Raji (cell line): ENCODE data around the gene TM4SF4.

Experiments
- POLR2A ChIP-seq: IDR thresholded peaks from 2 replicates; pipeline ENCODE4 v1.6.1; 2011; ENCODE audit warnings: low read depth, low read length, control low read depth; ENCODE audit not compliant: insufficient read depth

TM4SF4 gene, protein sequence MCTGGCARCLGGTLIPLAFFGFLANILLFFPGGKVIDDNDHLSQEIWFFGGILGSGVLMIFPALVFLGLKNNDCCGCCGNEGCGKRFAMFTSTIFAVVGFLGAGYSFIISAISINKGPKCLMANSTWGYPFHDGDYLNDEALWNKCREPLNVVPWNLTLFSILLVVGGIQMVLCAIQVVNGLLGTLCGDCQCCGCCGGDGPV

DNA sequence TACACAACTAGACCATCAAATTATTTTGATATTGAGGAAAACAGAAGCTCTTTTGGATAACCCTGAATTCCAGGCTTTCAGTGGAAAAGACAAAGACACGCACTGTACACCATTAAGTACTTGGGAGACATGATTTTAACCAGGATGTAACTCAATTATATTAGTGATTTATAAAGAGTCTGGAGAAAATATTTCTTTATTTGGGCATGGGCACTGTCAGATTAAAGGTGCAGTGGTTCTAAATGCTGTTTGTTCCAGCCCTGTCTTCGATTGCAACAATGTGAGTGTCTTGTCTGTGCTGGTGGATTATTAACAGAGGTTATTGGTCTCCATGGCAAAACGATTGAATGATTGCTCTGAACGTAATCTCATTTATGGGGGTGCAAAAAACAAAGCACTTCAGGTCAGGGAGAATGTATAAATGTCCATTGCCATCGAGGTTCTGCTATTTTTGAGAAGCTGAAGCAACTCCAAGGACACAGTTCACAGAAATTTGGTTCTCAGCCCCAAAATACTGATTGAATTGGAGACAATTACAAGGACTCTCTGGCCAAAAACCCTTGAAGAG lies at the start of gene TM4SF4:
Gene TM4SF4, plus strand, starts transcription at position 448 of the 568 bp plus-strand sequence. CDS start 181 bp downstream, outside the sequence.
- no peak for TF ChIP-seq POLR2A

DNA sequence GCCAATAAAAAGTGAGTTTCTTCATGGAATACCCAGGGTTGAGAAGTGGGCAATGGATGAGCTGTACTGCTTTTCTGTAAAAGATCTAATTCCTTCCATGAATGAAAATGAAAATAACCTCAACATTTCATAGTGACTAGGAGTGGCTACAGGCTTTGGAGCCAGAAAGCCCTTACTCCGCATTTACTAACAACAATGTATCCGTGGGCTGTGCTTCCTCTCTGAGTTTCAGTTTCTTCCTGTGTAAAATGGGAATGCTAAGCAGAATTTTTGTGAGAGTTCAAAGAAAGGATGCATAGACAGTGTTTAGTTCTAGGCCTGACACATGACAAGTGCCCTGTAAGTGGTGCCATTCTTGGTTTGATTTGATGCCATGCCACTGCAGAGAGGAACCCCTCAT lies 49.6 kb upstream of the TM4SF4 start:
- TF ChIP-seq POLR2A = no peak

DNA sequence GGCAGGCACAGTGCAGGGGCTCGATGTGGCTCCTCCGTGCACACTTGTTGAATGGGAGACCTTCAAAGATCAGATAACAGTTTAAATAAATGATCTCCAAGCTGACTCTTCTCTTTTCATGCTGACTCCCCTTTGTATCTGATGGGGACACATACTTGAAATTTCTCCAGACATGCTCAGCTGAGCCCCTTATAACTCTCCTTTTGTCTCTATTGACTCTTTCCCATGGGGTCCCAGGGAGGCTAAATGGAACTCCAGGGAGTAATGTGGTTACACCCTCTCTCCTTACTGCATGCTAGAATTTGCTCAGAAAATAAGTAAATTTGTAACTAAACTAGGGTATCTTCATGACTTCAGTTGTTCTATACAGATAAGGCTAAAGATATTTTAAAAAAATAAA lies 48.2 kb upstream of the TM4SF4 start:
- no peak for TF ChIP-seq POLR2A

DNA sequence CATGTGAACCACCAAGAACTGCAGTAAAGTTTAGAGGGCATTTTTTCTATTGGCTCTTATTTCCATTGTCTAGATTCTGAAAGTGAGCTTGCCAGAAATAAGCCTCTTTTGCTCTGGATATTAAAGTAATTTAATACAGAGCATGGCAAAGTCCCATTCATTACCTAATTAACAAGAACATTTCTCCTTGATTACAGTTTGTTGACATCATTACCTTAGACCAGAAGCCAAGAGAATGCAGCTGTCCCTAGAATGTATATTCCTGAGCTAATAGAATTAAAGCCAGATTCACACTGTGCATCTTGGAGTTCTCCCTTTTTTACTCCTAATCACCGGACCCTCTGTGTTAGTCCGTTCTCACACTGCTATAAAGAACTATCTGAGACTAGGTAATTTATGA lies 46.4 kb upstream of the TM4SF4 start:
- no peak for TF ChIP-seq POLR2A

DNA sequence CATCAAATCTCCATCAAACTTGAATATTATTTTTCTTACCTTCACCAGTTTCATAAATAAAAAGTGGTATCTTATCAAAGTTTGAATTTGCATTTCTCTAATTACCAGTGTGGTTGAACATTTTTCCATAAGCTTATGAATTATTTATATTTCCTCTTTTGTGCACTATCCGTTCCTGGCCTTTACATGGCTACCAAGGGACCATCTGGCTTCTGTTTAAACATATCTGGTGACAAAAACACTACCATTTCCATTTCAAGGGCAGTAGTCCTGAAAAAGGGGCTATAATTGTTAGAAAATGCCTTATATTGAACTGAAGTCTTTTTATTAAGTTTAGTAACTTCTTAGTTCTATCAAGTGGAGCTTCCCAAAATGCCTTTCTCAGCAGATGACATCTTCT lies 44.3 kb upstream of the TM4SF4 start:
- no peak for TF ChIP-seq POLR2A

DNA sequence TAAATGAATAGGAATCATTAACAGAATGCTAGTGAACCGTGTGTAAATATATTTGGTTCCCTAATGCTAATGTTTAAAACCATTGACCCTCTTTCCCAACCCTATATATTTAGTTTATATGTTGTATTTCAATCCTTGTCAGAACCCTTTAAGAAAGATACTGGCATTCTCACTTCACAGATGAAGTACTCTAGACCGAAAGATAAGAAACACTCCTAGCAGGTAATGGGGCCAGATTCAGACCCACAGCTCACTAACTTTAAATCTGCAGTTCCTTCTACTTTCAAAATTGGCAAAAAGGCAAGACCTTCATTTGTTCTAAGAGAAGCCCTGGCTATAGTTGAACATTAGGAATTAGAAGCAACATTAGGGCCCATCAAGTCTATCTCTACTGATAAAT lies 42.3 kb upstream of the TM4SF4 start:
- no peak for TF ChIP-seq POLR2A

DNA sequence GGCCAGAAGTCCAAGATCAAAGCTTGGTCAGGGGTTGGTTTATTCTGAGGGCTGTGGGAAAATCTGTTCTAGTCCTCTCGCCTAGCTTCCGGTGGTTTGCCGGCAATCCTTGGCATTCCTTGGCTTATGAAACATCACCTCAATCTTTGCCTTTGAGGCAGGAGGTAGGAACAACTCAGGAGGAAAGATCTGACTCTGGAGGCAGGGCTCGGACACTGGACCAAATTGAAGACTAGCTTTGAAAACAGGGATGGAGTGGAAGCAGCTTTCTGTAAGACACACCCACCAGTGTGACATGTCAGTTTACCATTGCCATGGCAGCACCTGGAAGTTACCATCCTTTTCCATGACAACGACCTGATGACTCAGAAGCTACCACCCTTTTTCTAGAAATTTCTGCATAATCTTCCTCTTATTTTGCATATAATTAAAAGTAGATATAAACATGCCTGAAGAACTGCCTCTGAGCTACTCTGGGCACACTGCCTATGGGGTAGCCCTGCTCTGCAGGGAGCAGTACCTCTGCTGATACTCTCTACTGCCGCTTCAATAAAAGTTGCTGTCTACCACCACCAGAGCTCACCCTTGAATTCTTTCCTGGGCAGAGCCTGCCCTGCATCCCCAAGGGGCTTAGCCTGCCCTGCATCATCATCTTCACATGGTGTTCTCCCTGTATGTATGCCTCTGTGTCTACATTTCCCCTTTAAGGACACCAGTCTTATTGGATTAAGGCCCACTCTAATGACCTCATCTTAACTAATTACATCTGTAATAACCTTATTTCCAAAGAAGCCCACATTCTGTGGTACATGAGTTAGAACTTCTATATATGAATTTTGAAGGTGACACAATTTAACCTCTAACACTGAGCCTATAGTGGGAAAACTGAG lies 38.3 kb upstream of the TM4SF4 start:
- TF ChIP-seq POLR2A = no peak

DNA sequence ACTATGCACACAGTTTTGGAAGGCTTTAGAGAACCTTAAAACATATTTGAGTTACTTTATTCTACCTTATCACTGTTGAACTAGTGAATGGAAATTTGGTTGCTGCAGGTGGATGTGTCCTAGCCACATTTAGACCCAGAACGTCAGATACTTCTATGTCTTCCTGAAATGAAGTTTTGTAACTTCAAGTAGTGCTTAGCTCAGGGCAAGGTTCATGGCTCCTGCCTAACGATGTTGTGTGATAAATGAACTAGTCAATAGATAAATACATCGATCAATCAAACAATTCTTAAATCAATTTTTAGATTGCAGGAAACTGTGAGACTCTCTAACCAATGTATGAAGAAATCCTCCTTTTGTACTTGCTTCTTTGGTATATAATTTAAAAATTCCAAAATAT lies 37.2 kb upstream of the TM4SF4 start:
- no peak for TF ChIP-seq POLR2A

DNA sequence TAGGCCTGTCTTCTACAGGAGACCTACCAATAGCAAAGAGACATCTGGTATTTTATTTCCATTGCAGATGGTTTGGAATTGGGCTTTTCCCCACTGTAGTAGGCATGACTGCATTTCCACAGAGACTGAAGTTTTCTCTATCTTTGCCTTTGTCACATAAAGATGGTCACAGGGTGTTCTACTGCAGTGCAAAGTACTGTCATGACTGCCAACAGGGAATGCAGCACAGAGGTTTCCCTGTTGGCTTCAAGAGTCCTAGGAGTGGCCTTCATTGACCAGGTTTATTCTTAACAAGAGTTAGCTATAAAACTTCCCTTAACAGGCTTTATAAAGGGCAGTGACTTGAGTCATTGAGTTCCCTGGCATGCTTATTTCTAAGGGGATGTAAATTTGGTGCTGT lies 36.8 kb upstream of the TM4SF4 start:
- no peak for TF ChIP-seq POLR2A

DNA sequence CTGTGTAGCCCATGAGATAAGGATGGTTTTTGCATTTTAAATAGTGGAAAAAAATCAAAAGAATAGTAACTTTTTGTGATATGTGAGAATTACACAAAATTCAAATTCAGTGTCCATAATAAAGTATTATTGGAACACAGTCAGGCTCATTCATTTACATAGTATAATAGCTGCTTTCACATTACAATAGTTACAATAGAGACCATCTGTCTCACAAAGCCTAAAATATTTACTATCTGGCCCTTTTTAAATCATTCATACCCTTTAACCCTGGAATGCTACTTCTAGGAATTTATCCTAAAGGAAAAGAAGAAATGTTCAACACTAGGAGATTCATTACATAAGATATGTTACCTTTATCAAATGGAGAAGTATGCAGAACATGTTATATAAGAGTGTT lies 35.5 kb upstream of the TM4SF4 start:
- no peak for TF ChIP-seq POLR2A

DNA sequence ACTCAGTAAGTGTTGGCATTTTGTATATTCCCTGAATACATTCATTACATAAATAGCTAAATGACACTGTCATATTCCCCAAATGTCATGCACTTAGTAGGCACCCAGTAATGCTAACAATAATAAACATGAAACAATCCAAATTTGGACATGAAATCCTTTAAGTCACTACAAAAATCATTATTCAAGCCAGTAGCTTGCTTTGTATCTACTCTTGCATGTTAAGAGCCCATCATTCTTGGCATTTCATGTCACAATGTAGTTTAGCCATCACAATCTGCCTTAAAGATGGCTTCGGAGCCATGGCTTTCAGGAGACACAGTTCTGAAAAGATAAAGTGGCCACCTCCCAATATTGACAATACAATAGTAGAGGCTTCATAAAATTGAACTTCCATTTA lies 32.9 kb upstream of the TM4SF4 start:
- TF ChIP-seq POLR2A = no peak

DNA sequence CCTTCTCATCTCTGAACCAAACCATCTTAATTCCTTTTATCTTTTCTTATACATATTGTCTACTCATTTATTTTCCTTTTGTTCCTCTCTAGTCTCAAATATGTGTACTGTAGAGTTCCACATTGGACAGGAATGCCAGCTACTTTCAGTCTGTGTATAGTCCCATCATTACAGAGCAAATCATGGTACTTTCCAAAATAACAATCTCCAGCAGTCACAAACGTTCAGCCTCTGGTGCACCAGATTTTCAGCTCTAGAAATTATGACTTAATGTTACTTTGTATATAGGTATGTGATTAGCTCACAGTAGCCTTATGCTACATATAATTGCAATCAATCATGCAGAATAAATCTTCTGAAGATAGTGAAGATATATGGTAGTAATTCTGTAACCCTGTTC lies 32.5 kb upstream of the TM4SF4 start:
- TF ChIP-seq POLR2A = no peak

DNA sequence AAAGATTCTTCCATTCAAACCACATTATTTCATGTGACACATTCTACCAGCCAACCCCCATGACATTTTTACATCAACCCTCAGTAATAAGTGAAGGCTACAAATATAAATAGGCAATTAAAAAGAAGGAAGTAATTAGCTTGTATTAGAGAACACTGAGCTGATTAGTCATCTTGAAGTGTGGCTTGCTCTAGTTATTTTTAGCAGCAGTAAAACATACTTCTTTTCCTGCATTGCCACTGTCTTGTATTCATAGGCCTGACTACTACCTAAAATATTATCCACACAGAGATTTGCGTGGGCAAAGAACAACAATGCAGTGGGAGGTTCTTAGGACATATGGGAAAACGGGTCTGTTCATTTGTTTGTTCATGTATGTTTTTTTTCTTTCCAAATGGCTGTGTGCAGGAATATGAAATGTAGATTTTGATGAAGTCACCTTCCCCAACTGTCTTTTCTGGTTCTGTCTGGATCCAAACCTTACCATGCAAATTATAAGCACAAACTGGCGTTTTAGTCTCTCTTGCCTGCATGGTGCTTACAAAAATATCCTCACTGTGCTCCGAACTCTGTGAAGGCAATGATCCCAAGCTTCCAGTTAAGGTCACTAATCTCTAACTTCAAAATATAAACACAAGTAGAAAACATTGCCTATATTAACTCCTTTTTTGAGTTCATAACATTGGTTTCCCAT lies 31.5 kb upstream of the TM4SF4 start:
- no peak for TF ChIP-seq POLR2A

DNA sequence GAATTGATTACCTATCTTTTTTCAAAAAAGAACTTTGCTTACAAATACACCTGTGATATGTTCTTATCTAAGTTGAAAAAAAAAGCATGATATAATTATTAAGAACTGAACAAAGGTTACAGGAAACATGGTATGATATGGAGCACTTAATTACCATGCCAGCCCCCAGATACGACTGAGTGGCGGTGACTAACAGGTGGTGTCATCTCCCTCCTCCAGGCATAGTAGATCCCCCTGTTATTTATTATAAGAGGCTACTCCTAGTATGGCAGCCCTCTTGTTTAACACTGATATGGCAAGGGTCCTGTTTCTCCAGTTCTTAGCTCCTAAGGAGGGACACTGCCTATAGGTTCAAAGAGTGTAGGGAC lies 31.0 kb upstream of the TM4SF4 start:
- TF ChIP-seq POLR2A = no peak

DNA sequence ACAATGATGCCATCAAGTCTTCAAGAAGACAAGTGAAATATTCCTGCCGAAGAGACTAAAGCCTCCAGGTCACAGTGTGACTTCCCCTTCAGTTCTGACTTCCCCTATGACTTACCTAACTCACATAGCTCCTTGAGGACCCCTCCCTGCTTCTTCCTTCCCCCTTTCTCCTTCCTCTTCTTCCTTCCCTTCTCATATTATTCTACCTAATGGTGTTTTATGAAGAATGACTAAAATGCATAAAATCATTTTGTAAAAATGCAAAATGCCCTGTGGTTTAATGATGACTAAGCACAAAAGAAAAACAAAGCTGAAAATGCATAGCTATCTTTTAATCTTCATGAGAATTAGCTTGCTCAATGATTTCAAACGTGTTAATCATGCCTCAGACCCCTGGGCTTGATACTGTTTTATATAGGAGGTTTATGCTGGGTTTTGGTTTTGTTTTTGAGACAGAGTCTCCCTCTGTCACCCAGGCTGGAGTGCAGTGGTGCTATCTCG lies 26.1 kb upstream of the TM4SF4 start:
- TF ChIP-seq POLR2A = no peak
